ENCODE data around the gene OPCML.

- TF ChIP-seq, protein P1, sequence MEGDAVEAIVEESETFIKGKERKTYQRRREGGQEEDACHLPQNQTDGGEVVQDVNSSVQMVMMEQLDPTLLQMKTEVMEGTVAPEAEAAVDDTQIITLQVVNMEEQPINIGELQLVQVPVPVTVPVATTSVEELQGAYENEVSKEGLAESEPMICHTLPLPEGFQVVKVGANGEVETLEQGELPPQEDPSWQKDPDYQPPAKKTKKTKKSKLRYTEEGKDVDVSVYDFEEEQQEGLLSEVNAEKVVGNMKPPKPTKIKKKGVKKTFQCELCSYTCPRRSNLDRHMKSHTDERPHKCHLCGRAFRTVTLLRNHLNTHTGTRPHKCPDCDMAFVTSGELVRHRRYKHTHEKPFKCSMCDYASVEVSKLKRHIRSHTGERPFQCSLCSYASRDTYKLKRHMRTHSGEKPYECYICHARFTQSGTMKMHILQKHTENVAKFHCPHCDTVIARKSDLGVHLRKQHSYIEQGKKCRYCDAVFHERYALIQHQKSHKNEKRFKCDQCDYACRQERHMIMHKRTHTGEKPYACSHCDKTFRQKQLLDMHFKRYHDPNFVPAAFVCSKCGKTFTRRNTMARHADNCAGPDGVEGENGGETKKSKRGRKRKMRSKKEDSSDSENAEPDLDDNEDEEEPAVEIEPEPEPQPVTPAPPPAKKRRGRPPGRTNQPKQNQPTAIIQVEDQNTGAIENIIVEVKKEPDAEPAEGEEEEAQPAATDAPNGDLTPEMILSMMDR (conservative IDR thresholded peaks at IDR 0.05; ENCODE audit: low read length) = no peak
- TF ChIP-seq EZH2phosphoT487 (IDR thresholded peaks at IDR 0.05; ENCODE audit: borderline replicate concordance) = no peak
These were observed 627.7 kb downstream of the OPCML start for GRCh38 chr11:132904607-132905006.
